Thoracic aorta (tissue), 2 donors: ENCODE results near the gene FAM13A. TPM values are rescaled to one million over a fixed set of nuclear protein-coding genes. Genes with fewer than 3 reads are reported as not detected.

ENCODE experiments used
- ATAC-seq: fragments of 150-250 bp; one replicate; pipeline ENCODE4 v1.8.0; 2017; ENCODE audit warnings: low read depth; ENCODE audit not compliant: insufficient number of reproducible peaks, low FRiP score
- DNase-seq: peaks from one replicate; pipeline ENCODE4 v3.0.0-alpha.2; 2020; ENCODE audit warnings: low spot score
- H3K27ac ChIP-seq, 2 donors: fragments of 200-600 bp; sonication (generic); 1 replicate in 1 of 2; 2 replicates in 1 of 2; pipeline ENCODE4 v1.5.1; 2016; ENCODE audit warnings: mild to moderate bottlenecking in 2 of 2, moderate library complexity in 2 of 2
- H3K27me3 ChIP-seq: fragments of 200-600 bp; sonication (generic); replicated peaks from 2 replicates; pipeline ENCODE4 v1.6.0; 2016; ENCODE audit warnings: mild to moderate bottlenecking; ENCODE audit not compliant: insufficient read depth
- H3K36me3 ChIP-seq: fragments of 200-600 bp; sonication (generic); one replicate; pipeline ENCODE4 v1.5.1; 2016
- H3K4me1 ChIP-seq, 2 donors: fragments of 200-600 bp; sonication (generic); 1 replicate in 1 of 2; 2 replicates in 1 of 2; pipeline versions ENCODE4 v1.5.1 to v1.6.0; 2016; ENCODE audit warnings: low read depth in 2 of 2, mild to moderate bottlenecking in 1 of 2; ENCODE audit not compliant: control insufficient read depth in 1 of 2
- H3K4me3 ChIP-seq: fragments of 200-600 bp; sonication (generic); 2 replicates; pipeline ENCODE4 v1.5.1; 2016; ENCODE audit warnings: mild to moderate bottlenecking
- H3K9me3 ChIP-seq: fragments of 200-600 bp; sonication (generic); 2 replicates; pipeline ENCODE4 v1.5.1; 2016
- CTCF ChIP-seq: fragments of 200-600 bp; sonication (generic); IDR thresholded peaks from one replicate; pipeline ENCODE4 v1.5.1; 2019; ENCODE audit warnings: antibody characterized with exemption
- total RNA-seq, 2 donors: library from RNA; depleted of rRNA; stranded (reverse); fragments of >200 nt; gene quantifications; one replicate each; pipeline versions ENCODE4 v1.1.0 to v1.2.3, GENCODE V29; 2016

The FAM13A gene
- total RNA-seq, 2 donors from 2014 or later, result 27.3 to 32.5 TPM

- Histone ChIP-seq H3K4me3 (no peak overlapping the region), H3K27ac (peak overlapping the region; percentile 20 to 63), H3K4me1 (peaks cover 26 to 48% of the 10 kb centered on the region in 2 donors), H3K36me3 (peaks cover 18% of the 10 kb centered on the region), H3K27me3 (no peaks in the 10 kb centered on the region), H3K9me3 (peaks cover 7% of the 10 kb centered on the region)
- ATAC-seq (no peak), DNase-seq (no peak)
- no peak for TF ChIP-seq CTCF
These were observed 334.7 kb downstream of the FAM13A start for GRCh38 chr4:88722276-88722780.

- Histone ChIP-seq H3K9me3 (peaks cover 14% of the 10 kb centered on the region), H3K27me3 (no peaks in the 10 kb centered on the region), H3K4me3 (no peak overlapping the region), H3K4me1 (peaks cover 26 to 48% of the 10 kb centered on the region in 2 donors), H3K27ac (peak overlapping the region; percentile 52 to 63), H3K36me3 (peaks cover 16% of the 10 kb centered on the region)
- ATAC-seq, result no peak
- TF ChIP-seq CTCF, result no peak
- DNase-seq, result no peak
These were observed 336.2 kb downstream of the FAM13A start for GRCh38 chr4:88720451-88721428.

GRCh38 chr4:88719381-88719780 lies 337.6 kb downstream of the FAM13A start:
- H3K36me3 ChIP-seq, result peaks cover 6% of the 10 kb centered on the region

GRCh38 chr4:88718098-88718497 lies 338.9 kb downstream of the FAM13A start:
- Histone ChIP-seq H3K4me1 (peaks cover 26 to 30% of the 10 kb centered on the region in 2 donors), H3K9me3 (peaks cover 14% of the 10 kb centered on the region), H3K27me3 (no peaks in the 10 kb centered on the region), H3K4me3 (no peak overlapping the region), H3K36me3 (peaks cover 6% of the 10 kb centered on the region), H3K27ac (no peak overlapping the region)
- DNase-seq (no peak), ATAC-seq (no peak)
- TF ChIP-seq CTCF, result no peak

More at GRCh38 chr4:88719381-88719780, 337.6 kb downstream of the FAM13A start:
- DNase-seq (no peak), ATAC-seq (no peak)
- no peaks in the 10 kb centered on the region for H3K27me3 ChIP-seq
- TF ChIP-seq CTCF, result no peak
- peaks cover 26 to 42% of the 10 kb centered on the region in 2 donors for H3K4me1 ChIP-seq
- H3K4me3 ChIP-seq, result no peak overlapping the region
- H3K27ac ChIP-seq, result no peak overlapping the region
- H3K9me3 ChIP-seq, result peaks cover 14% of the 10 kb centered on the region

GRCh38 chr4:88713782-88714181 lies 343.2 kb downstream of the FAM13A start:
- H3K36me3 ChIP-seq, result peaks cover 21% of the 10 kb centered on the region
- DNase-seq, result no peak

More at GRCh38 chr4:88713782-88714181, 343.2 kb downstream of the FAM13A start:
- Histone ChIP-seq H3K9me3 (peaks cover 14% of the 10 kb centered on the region), H3K4me3 (no peak overlapping the region), H3K27me3 (no peaks in the 10 kb centered on the region), H3K27ac (no peak overlapping the region), H3K4me1 (no peaks in the 10 kb centered on the region)
- no peak for ATAC-seq
- TF ChIP-seq CTCF, result no peak
